Trophoblast cell (in vitro differentiated cells and primary cell): ENCODE results near the gene VEZF1.
A peak's percentile ranks its signal among the peaks of the same experiment; 100 is the strongest.

Source experiments
- DNase-seq, 2 donors: peaks; one replicate each; pipeline ENCODE4 v3.0.0-alpha.2; 2016
- H2AFZ ChIP-seq: 2 replicates; pipeline ENCODE4 v1.6.1; 2013; ENCODE audit warnings: low read length, moderate library complexity, mild to moderate bottlenecking; ENCODE audit not compliant: insufficient read depth, poor library complexity
- H2AK5ac ChIP-seq: 2 replicates; pipeline ENCODE4 v1.6.1; 2013; ENCODE audit warnings: mild to moderate bottlenecking, low read length
- H2BK120ac ChIP-seq: 2 replicates; pipeline ENCODE4 v1.6.1; 2013; ENCODE audit warnings: low read length, mild to moderate bottlenecking, moderate library complexity; ENCODE audit not compliant: insufficient read depth, poor library complexity
- H2BK12ac ChIP-seq: 2 replicates; pipeline ENCODE4 v1.6.1; 2013; ENCODE audit warnings: mild to moderate bottlenecking, low read length, moderate library complexity
- H2BK5ac ChIP-seq: 2 replicates; pipeline ENCODE4 v1.6.1; 2013; ENCODE audit warnings: low read length, low read depth, moderate library complexity, mild to moderate bottlenecking; ENCODE audit not compliant: poor library complexity
- H3K14ac ChIP-seq: 2 replicates; pipeline ENCODE4 v1.6.1; 2013; ENCODE audit warnings: mild to moderate bottlenecking, low read length
- H3K18ac ChIP-seq: 2 replicates; pipeline ENCODE4 v1.6.1; 2013; ENCODE audit warnings: mild to moderate bottlenecking, low read length
- H3K23ac ChIP-seq: 2 replicates; pipeline ENCODE4 v1.6.1; 2013; ENCODE audit warnings: low read length
- H3K27ac ChIP-seq: 2 replicates; pipeline ENCODE4 v1.5.1; 2013; ENCODE audit warnings: low read depth, mild to moderate bottlenecking, inconsistent platforms, low read length, moderate library complexity
- H3K27me3 ChIP-seq: 2 replicates; pipeline ENCODE4 v1.6.1; 2013; ENCODE audit warnings: inconsistent platforms, mild to moderate bottlenecking, low read length, moderate library complexity; ENCODE audit not compliant: insufficient read depth
- H3K36me3 ChIP-seq, 2 experiments: 1 replicate in 1 of 2; 2 replicates in 1 of 2; pipeline ENCODE4 v1.6.1; 2013; ENCODE audit warnings: low read length in 2 of 2, mild to moderate bottlenecking in 2 of 2, moderate library complexity in 1 of 2; ENCODE audit not compliant: insufficient read depth in 2 of 2, control insufficient read depth in 1 of 2
- H3K4ac ChIP-seq: 2 replicates; pipeline ENCODE4 v1.6.1; 2013; ENCODE audit warnings: low read depth, mild to moderate bottlenecking, low read length, moderate library complexity
- H3K4me1 ChIP-seq, 2 experiments: 1 replicate in 1 of 2; 2 replicates in 1 of 2; pipeline ENCODE4 v1.6.1; 2013; ENCODE audit warnings: low read length in 2 of 2, mild to moderate bottlenecking in 2 of 2, moderate library complexity in 1 of 2; ENCODE audit not compliant: insufficient read depth in 2 of 2, control insufficient read depth in 1 of 2
- H3K4me2 ChIP-seq: 2 replicates; pipeline ENCODE4 v1.6.1; 2013; ENCODE audit warnings: inconsistent platforms, mild to moderate bottlenecking, low read length, moderate library complexity
- H3K4me3 ChIP-seq: 2 replicates; pipeline ENCODE4 v1.5.1; 2013; ENCODE audit warnings: mild to moderate bottlenecking, low read depth, low read length, inconsistent platforms
- H3K79me1 ChIP-seq: one replicate; pipeline ENCODE4 v1.6.1; 2013; ENCODE audit warnings: low read length
- H3K79me2 ChIP-seq: 2 replicates; pipeline ENCODE4 v1.6.1; 2013; ENCODE audit warnings: low read length, mild to moderate bottlenecking; ENCODE audit not compliant: control insufficient read depth, insufficient read depth, poor library complexity
- H3K9ac ChIP-seq: 2 replicates; pipeline ENCODE4 v1.6.1; 2013; ENCODE audit warnings: mild to moderate bottlenecking, low read length
- H3K9me3 ChIP-seq: 2 replicates; pipeline ENCODE4 v1.6.1; 2013; ENCODE audit warnings: low read depth, mild to moderate bottlenecking, control low read depth, inconsistent platforms, low read length; ENCODE audit not compliant: insufficient read depth
- H4K12ac ChIP-seq: 2 replicates; pipeline ENCODE4 v1.6.1; 2013; ENCODE audit warnings: low read depth, mild to moderate bottlenecking, low read length, moderate library complexity
- H4K8ac ChIP-seq: 2 replicates; pipeline ENCODE4 v1.6.1; 2013; ENCODE audit warnings: low read depth, mild to moderate bottlenecking, low read length, moderate library complexity
- H4K91ac ChIP-seq: one replicate; pipeline ENCODE4 v1.6.1; 2013; ENCODE audit warnings: low read depth, mild to moderate bottlenecking, low read length, moderate library complexity
- WGBS: extraction: QIAGEN DNeasy Blood & Tissue Kit; methylation state at CpG from one replicate; pipeline ENCODE4 v1.1.7; 2013; ENCODE audit warnings: missing lambda C conversion rate; ENCODE audit not compliant: insufficient read length, insufficient coverage; ENCODE audit errors: extremely low coverage; 5-methylcytosine and 5-hydroxymethylcytosine counted together

VEZF1 gene

DNA sequence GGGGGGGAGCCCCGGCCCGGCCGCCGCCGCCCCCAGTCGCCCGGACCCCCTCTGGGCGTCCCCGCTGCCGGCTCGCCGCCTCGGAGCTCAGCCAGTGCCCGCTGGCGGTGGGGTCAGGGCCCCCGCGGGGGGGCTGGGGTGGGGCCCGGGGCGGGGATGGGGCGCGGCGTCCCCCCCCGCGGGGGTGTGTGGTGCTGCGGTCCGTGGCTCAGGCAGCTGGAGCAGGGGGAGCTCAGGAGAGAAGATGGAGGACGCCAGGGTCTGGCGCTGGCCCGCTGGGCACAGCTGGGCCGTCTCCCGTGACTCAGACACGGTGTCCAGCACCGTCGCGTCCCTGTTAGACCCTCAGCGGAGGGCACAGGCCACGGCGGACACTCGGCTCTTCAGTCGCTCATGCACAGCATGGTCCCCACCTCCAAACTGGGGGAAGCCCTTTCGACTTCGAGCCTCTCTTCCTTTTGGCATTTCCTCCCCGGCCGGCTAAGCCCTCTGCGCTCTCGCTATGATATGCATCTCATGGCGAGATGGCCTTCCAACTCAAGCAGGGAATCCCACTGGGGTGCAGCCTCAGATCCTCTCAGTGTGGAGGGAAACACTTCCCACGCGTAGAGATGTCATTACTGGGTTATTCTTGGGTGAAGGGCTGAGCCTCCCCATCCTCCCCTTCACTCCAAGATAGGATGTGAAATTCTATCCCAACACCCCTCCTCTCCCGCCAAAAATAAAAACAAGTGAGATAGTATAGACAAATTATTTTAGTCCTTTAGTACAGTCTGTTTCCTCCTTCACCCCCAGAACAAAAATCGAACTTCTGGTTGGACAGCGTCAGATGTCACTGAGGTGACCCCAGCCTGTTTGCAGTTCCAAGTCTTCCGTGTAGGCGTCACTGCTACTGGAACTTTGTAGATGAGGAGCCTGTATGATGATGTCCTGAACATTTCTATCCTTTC lies 522 bp upstream of the VEZF1 start:
- peak overlapping the region; percentile 94 for H4K8ac ChIP-seq
- H2BK5ac ChIP-seq, result peak overlapping the region; percentile 71
- peak overlapping the region; percentile 96 for H3K18ac ChIP-seq
- WGBS, result no CpG with 5 or more reads among the region's 54 CpGs
- peaks cover 3 to 6% of the 10 kb centered on the region in 2 experiments for H3K4me1 ChIP-seq
- peak overlapping the region; percentile 82 for H3K14ac ChIP-seq
- peak overlapping the region; percentile 96 for H3K4me3 ChIP-seq
- H3K4me2 ChIP-seq, result peak overlapping the region; percentile 65
- H3K9ac ChIP-seq, result peak overlapping the region; percentile 28
- peak; percentile 51 to 63 for DNase-seq
- H3K23ac ChIP-seq, result no peak overlapping the region
- H3K27ac ChIP-seq, result peak overlapping the region; percentile 86
- no peaks in the 10 kb centered on the region for H3K27me3 ChIP-seq
- H2BK12ac ChIP-seq, result peak overlapping the region; percentile 28
- peaks cover 15% of the 10 kb centered on the region for H3K79me1 ChIP-seq
- H4K91ac ChIP-seq, result peak overlapping the region; percentile 93
- peak overlapping the region; percentile 62 for H2BK120ac ChIP-seq
- H3K36me3 ChIP-seq, result no peaks in the 10 kb centered on the region
- H2AK5ac ChIP-seq, result peak overlapping the region; percentile 31
- H3K79me2 ChIP-seq, result peaks cover 13% of the 10 kb centered on the region
- H3K4ac ChIP-seq, result peak overlapping the region; percentile 50
- peak overlapping the region; percentile 47 for H2AFZ ChIP-seq
- no peaks in the 10 kb centered on the region for H3K9me3 ChIP-seq
- H4K12ac ChIP-seq, result peak overlapping the region; percentile 98

DNA sequence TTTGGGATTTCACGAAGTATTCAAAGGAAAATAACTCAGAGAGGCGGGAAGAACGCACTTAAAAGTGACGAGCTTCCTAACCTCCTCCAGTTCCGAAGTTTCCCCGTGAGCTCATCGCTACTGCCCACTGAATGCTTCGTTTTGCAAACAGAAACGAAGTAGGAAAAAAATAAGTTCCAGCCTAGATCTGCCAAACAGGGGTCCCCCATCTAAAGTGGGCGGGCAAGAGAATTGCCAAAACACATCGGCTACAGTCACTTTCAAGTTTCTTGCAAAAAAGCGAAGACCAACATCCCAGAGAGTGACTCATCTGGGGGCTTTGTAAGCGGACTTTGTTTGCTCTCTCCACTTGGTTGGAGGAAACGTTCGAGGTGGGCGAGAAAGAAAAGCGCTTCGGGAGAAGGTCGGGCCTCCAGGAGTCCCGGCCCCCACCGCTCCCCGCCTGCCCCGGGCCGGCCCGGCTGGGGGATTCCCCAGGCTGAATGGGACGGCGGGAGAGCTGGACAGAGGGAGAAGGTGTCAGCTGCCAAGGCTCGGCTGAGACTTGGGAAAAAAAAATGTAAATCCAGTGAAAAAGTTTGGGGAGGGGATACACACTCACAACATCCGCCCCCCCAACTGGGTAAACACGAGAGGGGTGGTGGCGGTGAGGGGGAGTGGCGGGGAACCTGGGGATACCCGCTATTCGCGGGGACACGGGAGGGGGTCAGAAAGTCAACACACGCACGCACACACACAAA lies 1.0 kb downstream of the VEZF1 start:
- peak; percentile 63 for DNase-seq
- peak overlapping the region; percentile 71 for H4K12ac ChIP-seq
- H3K4me3 ChIP-seq, result peak overlapping the region; percentile 96
- peaks cover 15% of the 10 kb centered on the region for H3K79me1 ChIP-seq
- peaks cover 3 to 6% of the 10 kb centered on the region in 2 experiments for H3K4me1 ChIP-seq
- no CpG with 5 or more reads among the region's 38 CpGs for WGBS
- peak overlapping the region; percentile 55 for H2BK5ac ChIP-seq
- H3K9ac ChIP-seq, result peak overlapping the region; percentile 93
- H2AK5ac ChIP-seq, result no peak overlapping the region
- peak overlapping the region; percentile 93 for H4K91ac ChIP-seq
- H3K79me2 ChIP-seq, result peaks cover 13% of the 10 kb centered on the region
- H2BK120ac ChIP-seq, result peak overlapping the region; percentile 77
- H2BK12ac ChIP-seq, result peak overlapping the region; percentile 30
- peak overlapping the region; percentile 98 for H3K14ac ChIP-seq
- H3K4me2 ChIP-seq, result peak overlapping the region; percentile 97
- H3K9me3 ChIP-seq, result no peaks in the 10 kb centered on the region
- H3K27ac ChIP-seq, result peak overlapping the region; percentile 86
- no peak overlapping the region for H3K23ac ChIP-seq
- no peaks in the 10 kb centered on the region for H3K27me3 ChIP-seq
- H4K8ac ChIP-seq, result peak overlapping the region; percentile 71
- H3K36me3 ChIP-seq, result peaks cover 6% of the 10 kb centered on the region in 2 experiments
- peak overlapping the region; percentile 93 for H3K4ac ChIP-seq
- peak overlapping the region; percentile 71 for H3K18ac ChIP-seq
- peak overlapping the region; percentile 91 for H2AFZ ChIP-seq

DNA sequence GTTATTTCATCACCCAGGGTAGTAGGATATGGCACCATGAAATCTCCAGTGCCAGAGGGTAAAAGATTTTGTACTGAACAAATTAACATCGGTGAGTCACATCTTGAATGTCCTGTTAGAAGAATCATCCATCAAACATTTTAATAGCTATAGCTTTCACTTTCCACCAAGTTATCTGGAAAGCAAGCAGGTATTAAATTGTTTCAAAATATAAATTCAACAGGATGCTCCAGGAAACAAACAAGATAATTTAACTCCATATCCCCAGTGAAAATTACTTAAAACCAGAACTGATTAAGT lies 2.4 kb downstream of the VEZF1 start:
- Histone ChIP-seq H4K12ac (no peak overlapping the region), H3K4me2 (no peak overlapping the region), H3K36me3 (peaks cover 6 to 7% of the 10 kb centered on the region in 2 experiments), H2BK5ac (no peak overlapping the region), H3K4me3 (no peak overlapping the region), H3K9ac (no peak overlapping the region), H3K79me1 (peaks cover 15% of the 10 kb centered on the region), H3K79me2 (peaks cover 13% of the 10 kb centered on the region), H4K91ac (no peak overlapping the region), H3K27ac (no peak overlapping the region), H3K14ac (no peak overlapping the region), H2AFZ (no peak overlapping the region), H3K9me3 (no peaks in the 10 kb centered on the region), H3K27me3 (no peaks in the 10 kb centered on the region), H2AK5ac (no peak overlapping the region), H3K4ac (no peak overlapping the region), H3K23ac (no peak overlapping the region), H3K18ac (no peak overlapping the region), H2BK12ac (no peak overlapping the region), H4K8ac (no peak overlapping the region), H3K4me1 (peaks cover 3 to 6% of the 10 kb centered on the region in 2 experiments), H2BK120ac (no peak overlapping the region)
- no CpG with 5 or more reads among the region's 1 CpG for WGBS
- DNase-seq, result peak in 1 of 2 donors; percentile 50

DNA sequence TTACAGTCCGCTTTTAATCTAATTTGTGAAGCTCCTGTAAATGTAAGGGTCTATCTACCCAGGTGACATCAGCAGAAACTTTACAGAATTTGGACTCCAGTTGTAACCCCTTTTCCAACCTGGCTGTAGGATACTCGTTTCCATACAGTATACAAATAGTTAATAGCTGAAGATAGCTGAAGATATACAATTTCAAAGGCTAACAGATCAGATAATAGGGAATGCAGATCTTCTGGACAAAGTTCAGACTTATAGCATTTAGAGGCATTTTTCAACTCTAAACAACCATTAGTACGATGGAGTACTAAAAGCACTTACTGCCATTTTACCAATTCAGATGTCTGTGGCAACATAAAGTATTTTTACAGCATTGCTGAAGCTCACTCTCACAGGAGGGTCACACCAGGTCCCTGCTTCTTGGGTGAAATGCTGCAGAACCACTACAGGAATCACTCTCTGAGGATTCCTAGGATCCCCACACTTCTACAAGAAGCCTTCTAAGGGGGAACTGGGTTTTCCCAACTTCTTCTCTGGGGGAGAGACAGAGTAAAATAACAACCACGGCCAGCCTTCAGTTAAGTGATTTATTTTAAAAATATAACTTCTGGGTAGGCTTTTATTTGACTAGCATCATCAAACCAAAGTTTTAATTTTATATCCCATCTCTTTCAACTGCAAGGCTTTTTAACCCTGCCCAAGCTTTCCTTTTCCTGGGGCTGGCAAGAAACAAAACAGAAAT lies 2.9 kb downstream of the VEZF1 start:
- no CpG with 5 or more reads among the region's 4 CpGs for WGBS
- Histone ChIP-seq H3K79me2 (peaks cover 13% of the 10 kb centered on the region), H3K36me3 (peaks cover 6 to 10% of the 10 kb centered on the region in 2 experiments), H2AK5ac (no peak overlapping the region), H3K4ac (no peak overlapping the region), H3K79me1 (peaks cover 15% of the 10 kb centered on the region), H2AFZ (no peak overlapping the region), H2BK5ac (no peak overlapping the region), H3K14ac (no peak overlapping the region), H3K9ac (no peak overlapping the region), H4K91ac (no peak overlapping the region), H3K4me2 (peak overlapping the region; percentile 23), H4K8ac (no peak overlapping the region), H3K27me3 (no peaks in the 10 kb centered on the region), H3K23ac (no peak overlapping the region), H3K4me1 (peaks cover 3 to 6% of the 10 kb centered on the region in 2 experiments), H3K4me3 (no peak overlapping the region), H2BK12ac (no peak overlapping the region), H2BK120ac (no peak overlapping the region), H3K27ac (no peak overlapping the region), H3K9me3 (no peaks in the 10 kb centered on the region), H3K18ac (no peak overlapping the region), H4K12ac (no peak overlapping the region)
- DNase-seq, result peak; percentile 28 to 55
